ENCODE data around the gene ZRANB3. TPM values are rescaled to one million over a fixed set of nuclear protein-coding genes. Genes with fewer than 3 reads are reported as not detected.

ZRANB3 gene
- total RNA-seq, 1 donor = 9.3 TPM

- DNase-seq (ENCODE audit: low read depth) = no peak
- TF ChIP-seq CTCF (IDR thresholded peaks at IDR 0.05; ENCODE audit: insufficient read depth, low read length) = no peak
- H3K4me3 ChIP-seq (ENCODE audit: low read depth, low read length) = no peak overlapping the region
Observed at GRCh38 chr2:135190799-135191198, 340.2 kb downstream of the ZRANB3 start.

- TF ChIP-seq CTCF (IDR thresholded peaks at IDR 0.05; ENCODE audit: insufficient read depth, low read length) = no peak
- no peak overlapping the region for H3K4me3 ChIP-seq (ENCODE audit: low read depth, low read length)
- no peak for DNase-seq (ENCODE audit: low read depth)
Observed at GRCh38 chr2:135189148-135189547, 341.9 kb downstream of the ZRANB3 start.

GRCh38 chr2:135187270-135187669 lies 343.7 kb downstream of the ZRANB3 start:
- no peak overlapping the region for H3K4me3 ChIP-seq (ENCODE audit: low read depth, low read length)
- no peak for DNase-seq (ENCODE audit: low read depth)
- no peak for TF ChIP-seq CTCF (IDR thresholded peaks at IDR 0.05; ENCODE audit: insufficient read depth, low read length)

- H3K4me3 ChIP-seq (ENCODE audit: low read depth, low read length) = no peak overlapping the region
- no peak for DNase-seq (ENCODE audit: low read depth)
- no peak for TF ChIP-seq CTCF (IDR thresholded peaks at IDR 0.05; ENCODE audit: insufficient read depth, low read length)
Observed at GRCh38 chr2:135186054-135186453, 345.0 kb downstream of the ZRANB3 start.

GRCh38 chr2:135183822-135184221 lies 347.2 kb downstream of the ZRANB3 start:
- TF ChIP-seq CTCF (IDR thresholded peaks at IDR 0.05; ENCODE audit: insufficient read depth, low read length) = no peak
- no peak overlapping the region for H3K4me3 ChIP-seq (ENCODE audit: low read depth, low read length)

GRCh38 chr2:135182601-135183000 lies 348.4 kb downstream of the ZRANB3 start:
- TF ChIP-seq CTCF (IDR thresholded peaks at IDR 0.05; ENCODE audit: insufficient read depth, low read length) = no peak
- H3K4me3 ChIP-seq (ENCODE audit: low read depth, low read length) = no peak overlapping the region

More at GRCh38 chr2:135183822-135184221, 347.2 kb downstream of the ZRANB3 start:
- DNase-seq (ENCODE audit: low read depth) = no peak

GRCh38 chr2:135182190-135182589 lies 348.8 kb downstream of the ZRANB3 start:
- no peak overlapping the region for H3K4me3 ChIP-seq (ENCODE audit: low read depth, low read length)
- DNase-seq (ENCODE audit: low read depth) = no peak
- no peak for TF ChIP-seq CTCF (IDR thresholded peaks at IDR 0.05; ENCODE audit: insufficient read depth, low read length)

More at GRCh38 chr2:135182601-135183000, 348.4 kb downstream of the ZRANB3 start:
- DNase-seq (ENCODE audit: low read depth) = no peak
